ENCODE measurements around the gene ZNF684.

Gene ZNF684

GRCh38 chr1:40593449-40594186 is 62.2 kb downstream of the ZNF684 start:
- Histone ChIP-seq H3K9me3 (ENCODE audit: insufficient read depth, low read length) (peaks cover 9% of the 10 kb centered on the region), H3K36me3 (ENCODE audit: insufficient read depth, insufficient read length, low read length) (no peaks in the 10 kb centered on the region), H3K9ac (ENCODE audit: insufficient read length, low read depth) (no peak overlapping the region), H3K27me3 (ENCODE audit: insufficient read depth, insufficient read length) (no peaks in the 10 kb centered on the region), H3K4me3 (ENCODE audit: insufficient read length, low read depth) (no peak overlapping the region), H3K4me1 (ENCODE audit: insufficient read depth, insufficient read length) (no peaks in the 10 kb centered on the region)
- no peak for DNase-seq (ENCODE audit: low read depth, low spot score)
- TF ChIP-seq ZNF274 (IDR thresholded peaks at IDR 0.05; ENCODE audit: low read depth, low read length) (no peak), SUZ12 (IDR thresholded peaks at IDR 0.05; ENCODE audit: extremely low read depth, insufficient read depth, insufficient read length) (no peak), YY1 (IDR thresholded peaks at IDR 0.05; ENCODE audit: insufficient read depth, insufficient read length) (no peak)

DNA sequence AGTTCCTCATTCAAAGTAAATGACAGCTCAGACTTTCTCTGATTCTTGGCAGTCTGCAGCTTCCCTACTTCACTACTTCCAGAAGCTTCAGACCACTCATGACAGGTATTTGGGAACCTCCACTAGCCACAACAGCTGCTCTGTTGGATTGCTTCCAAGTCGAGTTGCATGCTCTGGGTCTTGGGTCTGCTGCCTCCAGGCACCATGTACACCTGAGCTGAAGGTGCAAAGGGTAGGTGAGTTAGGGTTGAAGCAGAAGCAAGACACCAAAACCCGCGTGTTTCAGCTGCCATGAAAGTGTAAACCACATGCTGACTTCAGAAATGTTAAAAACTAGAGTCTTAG is 62.7 kb downstream of the ZNF684 start:
- no peak overlapping the region for H3K9ac ChIP-seq (ENCODE audit: insufficient read length, low read depth)
- no peak for TF ChIP-seq SUZ12 (IDR thresholded peaks at IDR 0.05; ENCODE audit: extremely low read depth, insufficient read depth, insufficient read length)
- no peak for TF ChIP-seq ZNF274 (IDR thresholded peaks at IDR 0.05; ENCODE audit: low read depth, low read length)
- TF ChIP-seq YY1 (IDR thresholded peaks at IDR 0.05; ENCODE audit: insufficient read depth, insufficient read length): no peak
- peaks cover 9% of the 10 kb centered on the region for H3K9me3 ChIP-seq (ENCODE audit: insufficient read depth, low read length)
- H3K36me3 ChIP-seq (ENCODE audit: insufficient read depth, insufficient read length, low read length): no peaks in the 10 kb centered on the region
- H3K4me3 ChIP-seq (ENCODE audit: insufficient read length, low read depth): no peak overlapping the region
- no peaks in the 10 kb centered on the region for H3K4me1 ChIP-seq (ENCODE audit: insufficient read depth, insufficient read length)
- H3K27me3 ChIP-seq (ENCODE audit: insufficient read depth, insufficient read length): no peaks in the 10 kb centered on the region
- no peak for DNase-seq (ENCODE audit: low read depth, low spot score)

- TF ChIP-seq SUZ12 (IDR thresholded peaks at IDR 0.05; ENCODE audit: extremely low read depth, insufficient read depth, insufficient read length) (no peak), ZNF274 (IDR thresholded peaks at IDR 0.05; ENCODE audit: low read depth, low read length) (no peak), YY1 (IDR thresholded peaks at IDR 0.05; ENCODE audit: insufficient read depth, insufficient read length) (no peak)
Observed at GRCh38 chr1:40595623-40596022, 64.2 kb downstream of the ZNF684 start.

More at GRCh38 chr1:40595623-40596022, 64.2 kb downstream of the ZNF684 start:
- Histone ChIP-seq H3K9me3 (ENCODE audit: insufficient read depth, low read length) (peaks cover 9% of the 10 kb centered on the region), H3K9ac (ENCODE audit: insufficient read length, low read depth) (no peak overlapping the region), H3K36me3 (ENCODE audit: insufficient read depth, insufficient read length, low read length) (no peaks in the 10 kb centered on the region), H3K4me1 (ENCODE audit: insufficient read depth, insufficient read length) (no peaks in the 10 kb centered on the region), H3K4me3 (ENCODE audit: insufficient read length, low read depth) (no peak overlapping the region), H3K27me3 (ENCODE audit: insufficient read depth, insufficient read length) (no peaks in the 10 kb centered on the region)
- no peak for DNase-seq (ENCODE audit: low read depth, low spot score)
